A549 (cell line): ENCODE measurements around the gene CATSPERE. TPM values are rescaled to one million over a fixed set of nuclear protein-coding genes. Genes with fewer than 3 reads are reported as not detected.
"Not testable (repeated sequence)": the region's sequence is repeated elsewhere in the genome, so short reads cannot be mapped to it uniquely, and the experiment has no call there.

Experiments
- ATAC-seq, 2 experiments: fragments of 200-7000 bp in 1 of 2; fragments of >200 bp in 1 of 2; cut with Nextera tagmentation in 1 of 2; cut with Tn5 transposase in 1 of 2; 3 replicates each; pipeline versions ENCODE4 v1.8.0 to v1.9.1; 2018 to 2020; ENCODE audit warnings: mild to moderate bottlenecking in 1 of 2, moderate library complexity in 1 of 2
- CTCF ChIA-PET: fragments of 300-600 bp; sonication (Branson Sonifier 250); formaldehyde crosslinking; extraction: SDS; loops from one replicate; lab custom pipeline; 2021; ENCODE audit warnings: antibody characterized with exemption, inconsistent platforms; lab: Yijun Ruan, JAX
- POLR2A ChIA-PET: fragments of 350-600 bp; formaldehyde crosslinking; extraction: SDS; loops from one replicate; lab custom pipeline; 2021; ENCODE audit warnings: antibody characterized with exemption, inconsistent platforms; lab: Yijun Ruan, JAX
- DNase-seq, 2 experiments: peaks; one replicate each; pipeline versions ENCODE4 v3.0.0 to v3.0.0-alpha.2; 2011 to 2016; ENCODE audit warnings: low read depth in 1 of 2, low spot score in 1 of 2
- FAIRE-seq: peaks from 2 replicates; lab custom pipeline; 2011; peaks lifted over from hg19 to GRCh38; lab: Jason Lieb, UNC
- H3K27ac ChIP-seq, 2 experiments: fragments of >200 bp; sonication (Bioruptor Twin); formaldehyde crosslinking; 3 replicates each; pipeline ENCODE4 v1.5.1; 2016 to 2017
- H3K4me1 ChIP-seq: fragments of >200 bp; sonication (Bioruptor Twin); formaldehyde crosslinking; 3 replicates; pipeline ENCODE4 v1.6.1; 2016
- H3K4me2 ChIP-seq: fragments of >200 bp; sonication (Bioruptor Twin); formaldehyde crosslinking; 3 replicates; pipeline ENCODE4 v1.6.1; 2016
- H3K4me3 ChIP-seq: fragments of >200 bp; sonication (Bioruptor Twin); formaldehyde crosslinking; 3 replicates; pipeline ENCODE4 v1.5.1; 2016
- H3K9me3 ChIP-seq: fragments of >200 bp; sonication (Bioruptor Twin); formaldehyde crosslinking; 3 replicates; pipeline ENCODE4 v1.6.1; 2016
- ATOH8 ChIP-seq: fragments of 250-450 bp; sonication (Bioruptor Pico); IDR thresholded peaks from 2 replicates; pipeline ENCODE4 v1.5.0; 2020; ENCODE audit warnings: low read depth, mild to moderate bottlenecking, moderate library complexity
- CBX2 ChIP-seq: fragments of 200-600 bp; sonication (generic); IDR thresholded peaks from 2 replicates; pipeline ENCODE4 v1.6.1; 2016; ENCODE audit warnings: low read depth, mild to moderate bottlenecking, borderline replicate concordance
- CBX8 ChIP-seq: fragments of 200-600 bp; sonication (generic); IDR thresholded peaks from 2 replicates; pipeline ENCODE4 v1.6.1; 2016
- CHD4 ChIP-seq: fragments of 200-600 bp; sonication (generic); IDR thresholded peaks from 2 replicates; pipeline ENCODE4 v1.6.1; 2016; ENCODE audit warnings: antibody characterized with exemption, mild to moderate bottlenecking, borderline replicate concordance
- EHF ChIP-seq: fragments of 250-450 bp; sonication (Bioruptor Pico); IDR thresholded peaks from 2 replicates; pipeline ENCODE4 v1.5.0; 2020; ENCODE audit warnings: mild to moderate bottlenecking
- EHMT2 ChIP-seq: fragments of 200-600 bp; sonication (generic); IDR thresholded peaks from 2 replicates; pipeline ENCODE4 v1.6.1; 2016; ENCODE audit warnings: antibody characterized with exemption, low read depth, mild to moderate bottlenecking, moderate library complexity
- EP300 ChIP-seq, 2 experiments: fragments of >200 bp; sonication (Bioruptor Twin); formaldehyde crosslinking; IDR thresholded peaks; 2 replicates in 1 of 2; 3 replicates in 1 of 2; pipeline ENCODE4 v1.6.1; 2016 to 2017
- FOSB ChIP-seq: fragments of 250-450 bp; sonication (Bioruptor Pico); IDR thresholded peaks from 2 replicates; pipeline ENCODE4 v1.5.0; 2020; ENCODE audit warnings: mild to moderate bottlenecking, moderate library complexity
- FOSL2 ChIP-seq, 2 experiments: fragments of 450-650 bp in 1 of 2; fragments of >200 bp in 1 of 2; sonication (Bioruptor Twin) in 1 of 2; formaldehyde crosslinking; IDR thresholded peaks; 2 replicates each; pipeline versions ENCODE4 v1.5.0 to v1.6.1; 2016 to 2020; ENCODE audit warnings: mild to moderate bottlenecking in 1 of 2, moderate library complexity in 1 of 2
- KDM5A ChIP-seq: fragments of 200-600 bp; sonication (generic); IDR thresholded peaks from 2 replicates; pipeline ENCODE4 v1.6.1; 2016; ENCODE audit warnings: antibody characterized with exemption, mild to moderate bottlenecking
- MYC ChIP-seq: IDR thresholded peaks from 2 replicates; pipeline ENCODE4 v1.6.1; 2012; ENCODE audit warnings: mild to moderate bottlenecking, inconsistent platforms, low read length, improper control_type of control experiment, borderline replicate concordance
- NFE2L2 ChIP-seq: fragments of 150-350 bp; conservative IDR thresholded peaks from 2 replicates; pipeline ENCODE4 v1.6.1; 2014; ENCODE audit warnings: low read length
- NR3C1 ChIP-seq: fragments of >200 bp; sonication (Bioruptor Twin); formaldehyde crosslinking; IDR thresholded peaks from 3 replicates; pipeline ENCODE4 v1.6.1; 2017
- POLR2A ChIP-seq: IDR thresholded peaks from 2 replicates; pipeline ENCODE4 v1.6.1; 2012; ENCODE audit warnings: mild to moderate bottlenecking, low read length
- POLR2AphosphoS2 ChIP-seq: conservative IDR thresholded peaks from 2 replicates; pipeline ENCODE4 v1.6.1; 2012; ENCODE audit warnings: low read length, improper control_type of control experiment, inconsistent platforms
- RAD21 ChIP-seq, 2 experiments: fragments of >200 bp in 1 of 2; sonication (Bioruptor Twin) in 1 of 2; formaldehyde crosslinking in 1 of 2; IDR thresholded peaks in 1 of 2; conservative IDR thresholded peaks in 1 of 2; 2 replicates in 1 of 2; 3 replicates in 1 of 2; pipeline ENCODE4 v1.6.1; 2012 to 2018; ENCODE audit warnings: inconsistent platforms in 1 of 2
- RARB ChIP-seq: fragments of 250-450 bp; sonication (Bioruptor Pico); IDR thresholded peaks from 2 replicates; pipeline ENCODE4 v1.8.0; 2021; ENCODE audit warnings: mild to moderate bottlenecking, moderate library complexity
- RCOR1 ChIP-seq: fragments of 150-350 bp; IDR thresholded peaks from 2 replicates; pipeline ENCODE4 v1.6.1; 2014; ENCODE audit warnings: antibody characterized with exemption, low read length, low read depth
- RNF2 ChIP-seq: fragments of 200-600 bp; sonication (generic); IDR thresholded peaks from 2 replicates; pipeline ENCODE4 v1.6.1; 2016; ENCODE audit warnings: low read depth, mild to moderate bottlenecking, antibody characterized with exemption, moderate library complexity, borderline replicate concordance
- WGBS: methylation state at CpG from one replicate; pipeline ENCODE4 v1.1.6; 2017; ENCODE audit errors: missing lambda C conversion rate; 5-methylcytosine and 5-hydroxymethylcytosine counted together
- polyA plus RNA-seq, 4 experiments: library from polyadenylated mRNA; depleted of rRNA in 3 of 4; stranded (reverse); fragments of >200 nt; fragmentation: RNase III in 1 of 4; extraction: RNeasy Plus Mini Kit Qiagen cat#74134 plus additional on column Dnase treatment in 1 of 4; gene quantifications; 2 replicates in 3 of 4; 3 replicates in 1 of 4; pipeline ENCODE4 v1.2.3, GENCODE V29; 2011 to 2017
- TF ChIP-seq, protein P1 (sequence below): fragments of 450-650 bp; IDR thresholded peaks from 2 replicates; pipeline ENCODE4 v1.6.1; 2014; ENCODE audit warnings: antibody characterized with exemption
- TF ChIP-seq, protein P2 (sequence below): fragments of 150-350 bp; IDR thresholded peaks from 2 replicates; pipeline ENCODE4 v1.6.1; 2014; ENCODE audit warnings: low read depth, mild to moderate bottlenecking, low read length

The CATSPERE gene
- polyA plus RNA-seq, 2 of the 4 experiments (the other 2 are of a cell fraction) = 0.25 to 0.43 TPM

DNA sequence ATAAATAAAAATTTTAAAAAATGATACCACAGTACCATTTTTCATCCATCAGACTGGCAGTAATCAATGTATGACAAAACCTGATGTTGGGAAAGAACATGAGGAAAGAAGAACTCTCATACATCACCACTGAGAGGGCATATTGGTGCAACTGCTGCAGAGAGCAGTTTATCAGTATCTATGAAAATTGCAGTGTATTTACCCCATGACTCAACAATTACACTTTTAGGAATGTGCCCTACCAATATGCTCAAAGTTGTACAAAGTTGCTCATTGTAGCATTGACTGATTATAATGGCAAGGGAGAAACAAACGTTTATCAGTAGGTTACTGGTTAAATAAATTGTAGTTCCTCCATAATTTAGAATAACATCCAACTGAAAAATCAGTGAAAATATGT, 36.7 kb downstream of the CATSPERE start:
- Histone ChIP-seq H3K27ac (no peak overlapping the region), H3K9me3 (no peaks in the 10 kb centered on the region), H3K4me1 (no peaks in the 10 kb centered on the region), H3K4me2 (no peak overlapping the region), H3K4me3 (no peak overlapping the region)
- no peak for DNase-seq
- POLR2A ChIA-PET = no interaction called here
- WGBS = 8% methylated on average over 1 of the region's 1 CpG
- CTCF ChIA-PET = no interaction called here
- no peak for TF ChIP-seq POLR2AphosphoS2
- no peak for TF ChIP-seq NFE2L2
- TF ChIP-seq NR3C1 = no peak
- no peak for TF ChIP-seq ATOH8 (CRISPR knock-in tag)
- TF ChIP-seq MYC = no peak
- no peak for TF ChIP-seq RAD21 (conservative IDR thresholded peaks at IDR 0.05 in 1 of 2, IDR thresholded peaks at IDR 0.05 in 1 of 2)
- TF ChIP-seq FOSL2 (IDR thresholded peaks at IDR 0.05) = no peak
- TF ChIP-seq FOSL2 (CRISPR knock-in tag; IDR thresholded peaks at IDR 0.05) = no peak
- no peak for TF ChIP-seq KDM5A
- TF ChIP-seq RNF2 = no peak
- TF ChIP-seq CBX2 = no peak
- TF ChIP-seq, protein P1, sequence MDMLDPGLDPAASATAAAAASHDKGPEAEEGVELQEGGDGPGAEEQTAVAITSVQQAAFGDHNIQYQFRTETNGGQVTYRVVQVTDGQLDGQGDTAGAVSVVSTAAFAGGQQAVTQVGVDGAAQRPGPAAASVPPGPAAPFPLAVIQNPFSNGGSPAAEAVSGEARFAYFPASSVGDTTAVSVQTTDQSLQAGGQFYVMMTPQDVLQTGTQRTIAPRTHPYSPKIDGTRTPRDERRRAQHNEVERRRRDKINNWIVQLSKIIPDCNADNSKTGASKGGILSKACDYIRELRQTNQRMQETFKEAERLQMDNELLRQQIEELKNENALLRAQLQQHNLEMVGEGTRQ = no peak
- FAIRE-seq = no peak
- ATAC-seq = no peak

- H3K4me2 ChIP-seq, ATAC-seq, H3K4me3 ChIP-seq, FAIRE-seq, H3K9me3 ChIP-seq, H3K27ac ChIP-seq, H3K4me1 ChIP-seq, DNase-seq, CTCF ChIA-PET, POLR2A ChIA-PET: not testable (repeated sequence)
- WGBS = 3% methylated on average over 2 of the region's 2 CpGs
Observed at GRCh38 chr1:244499484-244499883, 38.4 kb downstream of the CATSPERE start.

DNA sequence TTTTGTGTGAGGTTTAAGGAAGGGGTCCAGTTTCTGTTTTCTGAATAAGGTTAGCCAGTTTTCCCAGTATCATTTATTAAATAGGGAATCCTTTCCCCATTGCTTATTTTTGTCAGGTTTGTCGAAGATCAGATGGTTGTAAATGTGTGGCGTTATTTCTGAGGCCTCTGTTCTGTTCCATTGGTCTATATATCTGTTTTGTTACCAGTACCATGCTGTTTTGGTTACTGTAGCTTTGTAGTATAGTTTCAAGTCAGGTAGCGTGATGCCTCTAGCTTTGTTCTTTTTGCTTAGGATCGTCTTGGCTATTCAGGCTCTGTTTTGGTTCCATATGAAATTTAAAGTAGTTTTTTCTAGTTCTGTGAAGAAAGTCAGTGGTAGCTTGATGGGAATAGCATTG, 39.4 kb downstream of the CATSPERE start:
- ATAC-seq, FAIRE-seq: not testable (repeated sequence)

DNA sequence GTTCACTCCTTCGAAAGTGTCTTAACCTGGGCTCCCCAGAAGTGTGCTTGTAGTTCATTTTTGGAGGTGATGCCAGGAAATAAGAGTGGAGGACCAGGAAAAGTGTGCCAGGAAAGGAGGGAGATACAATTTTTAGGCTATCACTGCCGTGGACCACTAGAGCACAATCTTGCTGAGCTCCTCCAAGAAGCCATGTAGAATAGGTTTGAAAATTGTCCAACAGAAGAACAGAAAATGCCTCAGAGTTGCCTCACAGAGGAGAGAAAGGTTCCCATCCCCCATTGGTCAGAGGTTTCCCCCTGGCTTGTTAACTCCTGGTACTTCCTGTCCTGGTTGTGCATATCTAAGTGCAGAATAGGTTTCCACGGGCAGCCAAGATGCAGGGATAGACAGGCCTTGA, 41.6 kb downstream of the CATSPERE start:
- 22% methylated on average over 3 of the region's 3 CpGs for WGBS
- TF ChIP-seq NR3C1 (no peak), CBX8 (no peak), EHF (no peak), RARB (CRISPR knock-in tag) (no peak), POLR2A (no peak), CBX2 (no peak), FOSB (no peak)
- TF ChIP-seq, all 56 proteins: peak for 0
- Histone ChIP-seq H3K4me2 (no peak overlapping the region), H3K4me1 (no peaks in the 10 kb centered on the region), H3K4me3 (no peak overlapping the region), H3K9me3 (peaks cover 8% of the 10 kb centered on the region; the same call in 2 of the 3 replicates), H3K27ac (no peak overlapping the region)
- ChIA-PET POLR2A (no interaction called here), CTCF (no interaction called here)
- no peak for FAIRE-seq
- DNase-seq = no peak
- ATAC-seq = no peak

More for the DNA sequence above, 39.4 kb downstream of the CATSPERE start:
- H3K27ac ChIP-seq, H3K4me2 ChIP-seq, DNase-seq, H3K9me3 ChIP-seq, H3K4me3 ChIP-seq, H3K4me1 ChIP-seq, POLR2A ChIA-PET, CTCF ChIA-PET: not testable (repeated sequence)
- WGBS = 9% methylated on average over 4 of the region's 4 CpGs

GRCh38 chr1:244513493-244513892, 52.4 kb downstream of the CATSPERE start:
- FAIRE-seq = no peak
- ATAC-seq = no peak
- POLR2A ChIA-PET = no interaction called here
- TF ChIP-seq FOSB (no peak), EHMT2 (no peak), RCOR1 (no peak), CHD4 (no peak), CBX2 (no peak), NFE2L2 (no peak), RARB (CRISPR knock-in tag) (no peak), EP300 (IDR thresholded peaks at IDR 0.05) (no peak), POLR2A (no peak)
- TF ChIP-seq, protein P2, sequence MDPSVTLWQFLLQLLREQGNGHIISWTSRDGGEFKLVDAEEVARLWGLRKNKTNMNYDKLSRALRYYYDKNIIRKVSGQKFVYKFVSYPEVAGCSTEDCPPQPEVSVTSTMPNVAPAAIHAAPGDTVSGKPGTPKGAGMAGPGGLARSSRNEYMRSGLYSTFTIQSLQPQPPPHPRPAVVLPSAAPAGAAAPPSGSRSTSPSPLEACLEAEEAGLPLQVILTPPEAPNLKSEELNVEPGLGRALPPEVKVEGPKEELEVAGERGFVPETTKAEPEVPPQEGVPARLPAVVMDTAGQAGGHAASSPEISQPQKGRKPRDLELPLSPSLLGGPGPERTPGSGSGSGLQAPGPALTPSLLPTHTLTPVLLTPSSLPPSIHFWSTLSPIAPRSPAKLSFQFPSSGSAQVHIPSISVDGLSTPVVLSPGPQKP = no peak

More at GRCh38 chr1:244513493-244513892, 52.4 kb downstream of the CATSPERE start:
- no peak for DNase-seq
- H3K9me3 ChIP-seq = no peaks in the 10 kb centered on the region
- no peaks in the 10 kb centered on the region for H3K4me1 ChIP-seq
- H3K4me3 ChIP-seq = no peak overlapping the region
- CTCF ChIA-PET = no interaction called here
- no peak overlapping the region for H3K27ac ChIP-seq
- 86% methylated on average over 5 of the region's 5 CpGs for WGBS
- H3K4me2 ChIP-seq = no peak overlapping the region
